ENCODE data around the gene MED12L.

DNA sequence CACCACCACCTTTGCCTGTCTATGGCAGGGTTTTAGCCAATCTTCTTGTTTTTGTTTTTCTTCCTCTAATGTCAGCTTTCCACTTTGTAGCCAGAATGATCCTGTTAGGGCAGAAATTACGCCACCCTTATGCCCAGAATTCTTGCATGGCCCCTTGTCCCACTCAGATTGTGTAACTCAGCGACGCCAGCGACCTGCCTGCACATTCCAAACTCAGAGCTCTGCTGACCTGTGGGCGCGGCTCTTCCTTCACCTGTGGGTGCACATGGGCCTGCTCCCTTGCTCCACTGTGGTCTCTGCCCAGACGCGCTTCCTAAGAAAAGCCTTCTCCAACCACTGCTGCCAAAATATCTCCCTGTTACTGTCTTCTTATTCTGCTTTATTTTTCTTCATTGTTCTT, 45.0 kb downstream of the MED12L start:
- no peak for TF ChIP-seq GATA3 (IDR thresholded peaks at IDR 0.05; ENCODE audit: low read depth, low read length)
- no peak for TF ChIP-seq GATA2 (IDR thresholded peaks at IDR 0.05; ENCODE audit: low read depth, low read length)
